HG03439 (cell line): ENCODE results near the gene ACTL7A.
"Not testable (repeated sequence)": the region's sequence is repeated elsewhere in the genome, so short reads cannot be mapped to it uniquely, and the experiment has no call there.

Experiments used
- ATAC-seq: cut with Tn5 transposase; IDR thresholded peaks from one replicate; pipeline ENCODE4 v1.9.1; 2021; ENCODE audit warnings: mild to moderate bottlenecking, moderate library complexity; ENCODE audit not compliant: unreplicated experiment

The ACTL7A gene

GRCh38 chr9:108876425-108876824 lies 14.4 kb downstream of the ACTL7A start:
- ATAC-seq, result no peak

- no peak for ATAC-seq
Observed at GRCh38 chr9:108877524-108877923, 15.5 kb downstream of the ACTL7A start.

- ATAC-seq, result no peak
Observed at GRCh38 chr9:108880738-108881316, 18.8 kb downstream of the ACTL7A start.

GRCh38 chr9:108882052-108882888 lies 20.2 kb downstream of the ACTL7A start:
- ATAC-seq, result no peak

GRCh38 chr9:108883085-108883484 lies 21.0 kb downstream of the ACTL7A start:
- no peak for ATAC-seq

GRCh38 chr9:108884701-108885100 lies 22.6 kb downstream of the ACTL7A start:
- no peak for ATAC-seq

- peak; percentile 98 for ATAC-seq
Observed at GRCh38 chr9:108885643-108886348, 23.7 kb downstream of the ACTL7A start.

GRCh38 chr9:108886594-108887271 lies 24.7 kb downstream of the ACTL7A start:
- ATAC-seq, result not testable (repeated sequence)

- no peak for ATAC-seq
Observed at GRCh38 chr9:108889649-108890067, 27.6 kb downstream of the ACTL7A start.

- no peak for ATAC-seq
Observed at GRCh38 chr9:108894225-108894997, 32.3 kb downstream of the ACTL7A start.

- no peak for ATAC-seq
Observed at GRCh38 chr9:108897324-108898096, 35.4 kb downstream of the ACTL7A start.

- ATAC-seq, result not testable (repeated sequence)
Observed at GRCh38 chr9:108899023-108899695, 37.1 kb downstream of the ACTL7A start.

GRCh38 chr9:108900176-108900575 lies 38.1 kb downstream of the ACTL7A start:
- ATAC-seq, result no peak

GRCh38 chr9:108903420-108904103 lies 41.5 kb downstream of the ACTL7A start:
- ATAC-seq, result no peak

- ATAC-seq, result no peak
Observed at GRCh38 chr9:108904161-108904560, 42.1 kb downstream of the ACTL7A start.

GRCh38 chr9:108905494-108905893 lies 43.4 kb downstream of the ACTL7A start:
- ATAC-seq, result no peak

- ATAC-seq, result no peak
Observed at GRCh38 chr9:108910402-108910801, 48.3 kb downstream of the ACTL7A start.

- no peak for ATAC-seq
Observed at GRCh38 chr9:108910914-108911313, 48.8 kb downstream of the ACTL7A start.

GRCh38 chr9:108911820-108912219 lies 49.8 kb downstream of the ACTL7A start:
- no peak for ATAC-seq
